ENCODE results near the gene GTF3C4.

DNA sequence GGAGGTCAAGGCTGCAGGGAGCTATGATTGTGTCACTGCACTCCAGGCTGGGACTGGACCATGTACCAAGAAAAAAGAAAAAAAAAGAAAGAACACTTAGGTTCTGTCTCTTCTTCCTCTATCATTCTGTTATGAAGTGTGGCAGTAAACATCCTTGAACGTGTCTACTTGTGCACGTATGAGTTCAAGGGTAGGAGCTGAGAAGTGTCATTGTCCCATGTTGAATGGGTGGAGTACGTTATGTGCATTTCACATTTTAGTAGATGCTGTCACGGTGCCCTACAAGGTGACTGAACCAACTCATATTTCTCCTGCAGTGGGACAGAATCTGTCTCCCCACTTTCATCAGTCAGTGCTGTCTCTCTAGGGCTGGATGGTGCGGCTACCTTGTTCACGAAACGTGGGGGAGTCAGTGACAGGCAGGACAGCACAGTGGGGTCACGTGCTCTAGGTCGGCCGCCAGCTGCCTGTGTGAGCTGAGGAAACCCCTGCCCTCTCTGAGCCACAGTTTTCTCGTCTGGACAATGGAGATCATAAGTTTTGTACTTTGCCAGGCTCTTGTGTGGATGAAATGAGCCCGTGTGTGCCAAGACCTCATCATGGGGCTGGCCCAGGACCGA is 47.2 kb downstream of the GTF3C4 start:
- TF ChIP-seq, protein P1, sequence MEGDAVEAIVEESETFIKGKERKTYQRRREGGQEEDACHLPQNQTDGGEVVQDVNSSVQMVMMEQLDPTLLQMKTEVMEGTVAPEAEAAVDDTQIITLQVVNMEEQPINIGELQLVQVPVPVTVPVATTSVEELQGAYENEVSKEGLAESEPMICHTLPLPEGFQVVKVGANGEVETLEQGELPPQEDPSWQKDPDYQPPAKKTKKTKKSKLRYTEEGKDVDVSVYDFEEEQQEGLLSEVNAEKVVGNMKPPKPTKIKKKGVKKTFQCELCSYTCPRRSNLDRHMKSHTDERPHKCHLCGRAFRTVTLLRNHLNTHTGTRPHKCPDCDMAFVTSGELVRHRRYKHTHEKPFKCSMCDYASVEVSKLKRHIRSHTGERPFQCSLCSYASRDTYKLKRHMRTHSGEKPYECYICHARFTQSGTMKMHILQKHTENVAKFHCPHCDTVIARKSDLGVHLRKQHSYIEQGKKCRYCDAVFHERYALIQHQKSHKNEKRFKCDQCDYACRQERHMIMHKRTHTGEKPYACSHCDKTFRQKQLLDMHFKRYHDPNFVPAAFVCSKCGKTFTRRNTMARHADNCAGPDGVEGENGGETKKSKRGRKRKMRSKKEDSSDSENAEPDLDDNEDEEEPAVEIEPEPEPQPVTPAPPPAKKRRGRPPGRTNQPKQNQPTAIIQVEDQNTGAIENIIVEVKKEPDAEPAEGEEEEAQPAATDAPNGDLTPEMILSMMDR (IDR thresholded peaks at IDR 0.05; ENCODE audit: insufficient read depth, low read depth, low read length), result no peak
- TF ChIP-seq EZH2 (IDR thresholded peaks at IDR 0.05; ENCODE audit: insufficient read depth, low read length), result no peak

All from astrocyte (in vitro differentiated cells and primary cell).